GM21576 (cell line): ENCODE measurements around the gene PRDM5.
"Not testable (repeated sequence)": the region's sequence is repeated elsewhere in the genome, so short reads cannot be mapped to it uniquely, and the experiment has no call there.

Source experiments
- ATAC-seq: cut with Tn5 transposase; IDR thresholded peaks from one replicate; pipeline ENCODE4 v1.9.1; 2021; ENCODE audit warnings: mild to moderate bottlenecking, moderate library complexity; ENCODE audit not compliant: unreplicated experiment

Gene PRDM5

DNA sequence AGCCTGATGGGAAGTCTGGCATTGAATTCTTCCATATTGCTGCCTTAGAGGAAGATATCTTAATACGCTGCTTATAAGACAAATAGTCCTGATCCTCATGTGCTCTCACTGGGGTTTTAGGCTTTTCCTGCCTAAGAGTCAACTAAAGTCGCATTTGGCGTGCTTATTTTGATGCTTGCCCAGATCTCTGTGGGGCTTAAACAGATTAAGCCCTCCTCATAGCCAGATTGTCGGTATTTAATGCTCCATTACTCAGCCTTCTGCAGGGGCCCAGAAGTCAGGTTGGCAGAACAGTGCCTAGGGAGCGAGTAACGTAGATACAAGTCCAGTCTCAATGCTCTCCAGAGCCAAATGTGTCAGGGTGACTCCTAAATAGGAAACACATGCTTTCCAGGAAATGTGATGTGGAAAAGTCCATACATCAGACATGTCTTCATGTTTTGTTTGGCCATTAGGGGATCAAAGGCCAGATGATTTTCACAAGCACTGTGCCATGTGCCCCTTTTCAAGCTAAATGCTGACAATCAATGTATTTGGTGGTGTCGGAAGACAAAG, 262.8 kb downstream of the PRDM5 start:
- no peak for ATAC-seq

DNA sequence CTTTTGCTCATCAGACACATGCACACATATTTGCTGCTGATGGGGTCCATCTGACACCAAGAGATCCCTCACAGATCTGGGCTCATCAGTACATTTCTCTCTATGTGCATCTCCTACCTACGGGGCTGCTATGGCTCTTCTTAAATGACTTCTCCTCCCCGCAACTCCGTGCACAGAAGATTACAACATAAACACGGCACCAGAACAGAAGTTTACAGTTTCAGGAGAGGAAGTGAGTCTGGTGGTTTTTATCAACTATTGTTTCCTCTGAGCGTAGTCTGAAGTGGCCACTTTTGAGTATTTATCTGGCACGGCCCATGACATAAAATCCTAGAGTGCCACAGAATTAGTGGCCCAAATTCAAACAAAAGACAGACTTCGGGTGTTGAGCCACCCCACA, 263.8 kb downstream of the PRDM5 start:
- ATAC-seq = no peak

DNA sequence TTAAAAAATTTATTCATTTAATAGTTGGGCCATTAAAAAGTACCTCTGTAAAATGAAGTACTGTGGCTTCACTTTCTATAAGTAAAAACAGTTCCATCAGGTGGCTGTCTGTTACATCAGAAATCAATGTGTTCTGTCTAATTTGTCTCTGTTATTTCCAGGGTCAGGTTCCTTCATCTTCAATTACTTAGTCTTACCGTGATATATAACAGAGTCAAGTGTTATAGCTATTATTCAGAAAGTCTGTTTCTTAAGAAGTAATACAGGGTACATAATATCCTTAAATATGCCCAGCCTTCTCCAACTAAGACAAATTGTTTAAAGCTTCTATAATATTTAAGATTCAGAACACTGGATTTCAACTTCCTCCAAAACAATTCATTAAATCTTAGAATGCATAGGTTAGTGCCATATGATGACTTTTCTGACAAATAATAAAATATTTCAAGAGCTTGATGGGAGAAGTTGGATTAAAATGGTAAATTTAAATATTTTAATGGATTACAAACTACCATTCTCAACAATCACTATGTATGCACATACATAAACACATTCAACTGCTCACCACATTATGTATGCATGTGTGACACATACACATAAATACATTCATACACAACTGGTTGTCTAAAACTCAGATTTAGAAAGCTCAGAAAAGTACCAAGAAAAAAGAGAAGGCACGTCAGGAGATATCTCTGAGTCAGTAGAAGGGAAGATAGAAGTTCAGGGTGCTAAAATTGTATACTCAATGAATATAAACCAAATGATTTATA, 268.5 kb downstream of the PRDM5 start:
- no peak for ATAC-seq

DNA sequence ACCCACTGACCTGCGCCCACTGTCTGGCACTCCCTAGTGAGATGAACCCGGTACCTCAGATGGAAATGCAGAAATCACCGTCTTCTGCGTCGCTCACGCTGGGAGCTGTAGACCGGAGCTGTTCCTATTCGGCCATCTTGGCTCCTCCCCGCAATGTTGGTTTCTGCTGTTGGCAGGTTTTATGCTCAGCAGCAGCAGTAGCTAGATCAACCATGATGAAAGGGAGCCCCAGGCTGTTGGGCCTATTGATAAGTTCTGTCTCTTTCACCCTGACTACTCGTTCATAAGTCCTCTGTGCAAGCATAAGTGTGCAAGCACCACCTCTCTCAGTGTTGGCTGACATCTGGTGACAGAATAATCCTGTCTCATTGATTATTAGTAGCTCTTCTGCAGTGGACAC, 274.2 kb downstream of the PRDM5 start:
- ATAC-seq = not testable (repeated sequence)
